MM.1S (cell line): ENCODE results near the gene HDLBP.

Experiments
- DNase-seq: peaks from one replicate; pipeline ENCODE4 v3.0.0-alpha.2; 2015
- H2AFZ ChIP-seq: fragments of 300-600 bp; sonication (generic); 2 replicates; pipeline ENCODE4 v1.6.0; 2016; ENCODE audit warnings: antibody characterized with exemption, low read length
- H3F3A ChIP-seq: fragments of 300-600 bp; sonication (generic); 2 replicates; pipeline ENCODE4 v1.6.1; 2016; ENCODE audit warnings: mild to moderate bottlenecking, antibody characterized with exemption, low read length, moderate library complexity, mixed read lengths; ENCODE audit not compliant: insufficient read depth
- H3K27ac ChIP-seq: fragments of 300-600 bp; sonication (generic); 2 replicates; pipeline ENCODE4 v1.5.1; 2016; ENCODE audit warnings: mild to moderate bottlenecking, low read length
- H3K27me3 ChIP-seq: fragments of 300-600 bp; sonication (generic); replicated peaks from 2 replicates; pipeline ENCODE4 v1.6.0; 2016; ENCODE audit warnings: low read length; ENCODE audit not compliant: insufficient read depth
- H3K36me3 ChIP-seq: fragments of 300-600 bp; sonication (generic); replicated peaks from 2 replicates; pipeline ENCODE4 v1.6.1; 2016; ENCODE audit warnings: mild to moderate bottlenecking, low read length, mixed read lengths; ENCODE audit not compliant: insufficient read depth
- H3K4me1 ChIP-seq: fragments of 300-600 bp; sonication (generic); 2 replicates; pipeline ENCODE4 v1.6.1; 2016; ENCODE audit warnings: low read length, mixed read lengths
- H3K4me2 ChIP-seq: fragments of 300-600 bp; sonication (generic); 2 replicates; pipeline ENCODE4 v1.6.0; 2016; ENCODE audit warnings: low read depth, low read length
- H3K4me3 ChIP-seq: fragments of 300-600 bp; sonication (generic); 2 replicates; pipeline ENCODE4 v1.5.1; 2016; ENCODE audit warnings: low read length, mixed read lengths
- H3K79me2 ChIP-seq: fragments of 300-600 bp; sonication (generic); 2 replicates; pipeline ENCODE4 v1.6.1; 2016; ENCODE audit warnings: mixed run types, low read length, mixed read lengths
- H3K9ac ChIP-seq: fragments of 300-600 bp; sonication (generic); 2 replicates; pipeline ENCODE4 v1.6.1; 2016; ENCODE audit warnings: low read length, mixed read lengths
- H3K9me2 ChIP-seq: fragments of 300-600 bp; sonication (generic); replicated peaks from 2 replicates; pipeline ENCODE4 v1.6.1; 2016; ENCODE audit warnings: mild to moderate bottlenecking, low read length, mixed read lengths; ENCODE audit not compliant: insufficient read depth
- H3K9me3 ChIP-seq: fragments of 300-600 bp; sonication (generic); replicated peaks from 2 replicates; pipeline ENCODE4 v1.6.1; 2016; ENCODE audit warnings: mild to moderate bottlenecking, low read length, mixed read lengths; ENCODE audit not compliant: insufficient read depth
- H4K20me1 ChIP-seq: fragments of 300-600 bp; sonication (generic); 2 replicates; pipeline ENCODE4 v1.6.1; 2016; ENCODE audit warnings: mild to moderate bottlenecking, low read length, moderate library complexity, mixed read lengths; ENCODE audit not compliant: insufficient read depth
- CTCF ChIP-seq: fragments of 300-600 bp; sonication (generic); IDR thresholded peaks from 2 replicates; pipeline ENCODE4 v1.5.1; 2016; ENCODE audit warnings: antibody characterized with exemption, low read length, mixed read lengths
- EZH2 ChIP-seq: fragments of 300-600 bp; sonication (generic); optimal IDR thresholded peaks from 2 replicates; pipeline ENCODE3; 2017; ENCODE audit warnings: low read depth, mild to moderate bottlenecking, antibody characterized with exemption, low read length, mixed read lengths
- EZH2phosphoT487 ChIP-seq: fragments of 300-600 bp; sonication (generic); IDR thresholded peaks from 2 replicates; pipeline ENCODE4 v1.6.1; 2018; ENCODE audit warnings: antibody characterized with exemption, low read length

HDLBP gene

GRCh38 chr2:241271706-241272302, 43.7 kb downstream of the HDLBP start:
- DNase-seq = peak; percentile 71
- peak overlapping the region; percentile 80 for H3K4me2 ChIP-seq
- TF ChIP-seq CTCF (no peak), EZH2 (no peak), EZH2phosphoT487 (no peak)
- peak overlapping the region; percentile 85 for H3K9ac ChIP-seq
- no peak overlapping the region for H2AFZ ChIP-seq
- no peaks in the 10 kb centered on the region; the same call in 1 of the 2 replicates for H3K36me3 ChIP-seq
- H3K79me2 ChIP-seq = peaks cover 94% of the 10 kb centered on the region
- H3K9me3 ChIP-seq = no peaks in the 10 kb centered on the region
- H4K20me1 ChIP-seq = no peaks in the 10 kb centered on the region; the same call in 1 of the 2 replicates
- peak overlapping the region; percentile 47; the same call in 1 of the 2 replicates for H3K27ac ChIP-seq
- H3K9me2 ChIP-seq = no peaks in the 10 kb centered on the region
- no peaks in the 10 kb centered on the region for H3K27me3 ChIP-seq
- H3K4me1 ChIP-seq = peaks cover 19% of the 10 kb centered on the region; the same call in 1 of the 2 replicates
- H3F3A ChIP-seq = peaks cover 17% of the 10 kb centered on the region
- peak overlapping the region; percentile 75 for H3K4me3 ChIP-seq

GRCh38 chr2:241270531-241270930, 44.9 kb downstream of the HDLBP start:
- H3K4me3 ChIP-seq = no peak overlapping the region
- H3F3A ChIP-seq = peaks cover 17% of the 10 kb centered on the region
- no peaks in the 10 kb centered on the region; the same call in 1 of the 2 replicates for H4K20me1 ChIP-seq
- H3K9me2 ChIP-seq = no peaks in the 10 kb centered on the region
- peaks cover 19% of the 10 kb centered on the region; the same call in 1 of the 2 replicates for H3K4me1 ChIP-seq
- H3K9me3 ChIP-seq = no peaks in the 10 kb centered on the region
- H3K27ac ChIP-seq = no peak overlapping the region
- H3K27me3 ChIP-seq = no peaks in the 10 kb centered on the region
- peaks cover 92% of the 10 kb centered on the region for H3K79me2 ChIP-seq
- no peak overlapping the region for H2AFZ ChIP-seq
- DNase-seq = no peak
- H3K9ac ChIP-seq = no peak overlapping the region
- TF ChIP-seq EZH2 (no peak), CTCF (no peak), EZH2phosphoT487 (no peak)
- H3K4me2 ChIP-seq = peak overlapping the region; percentile 80; the same call in 1 of the 2 replicates
- H3K36me3 ChIP-seq = peaks cover 3% of the 10 kb centered on the region; the same call in 1 of the 2 replicates

- no peak for DNase-seq
- H4K20me1 ChIP-seq = no peaks in the 10 kb centered on the region; the same call in 1 of the 2 replicates
- H3K9me2 ChIP-seq = no peaks in the 10 kb centered on the region
- H3K79me2 ChIP-seq = peaks cover 89% of the 10 kb centered on the region
- H3K27ac ChIP-seq = no peak overlapping the region
- H3K9ac ChIP-seq = no peak overlapping the region
- H3F3A ChIP-seq = peaks cover 17% of the 10 kb centered on the region
- H3K9me3 ChIP-seq = no peaks in the 10 kb centered on the region
- no peak overlapping the region for H2AFZ ChIP-seq
- no peak overlapping the region for H3K4me2 ChIP-seq
- TF ChIP-seq CTCF = no peak
- TF ChIP-seq EZH2 = no peak
- TF ChIP-seq EZH2phosphoT487 = no peak
- H3K4me1 ChIP-seq = peaks cover 19% of the 10 kb centered on the region; the same call in 1 of the 2 replicates
- peaks cover 3% of the 10 kb centered on the region; the same call in 1 of the 2 replicates for H3K36me3 ChIP-seq
- H3K4me3 ChIP-seq = no peak overlapping the region
- no peaks in the 10 kb centered on the region for H3K27me3 ChIP-seq
Observed at GRCh38 chr2:241269707-241270520, 45.6 kb downstream of the HDLBP start.
